ENCODE data around the gene STAT5B.
A peak's percentile ranks its signal among the peaks of the same experiment; 100 is the strongest.

Gene STAT5B

DNA sequence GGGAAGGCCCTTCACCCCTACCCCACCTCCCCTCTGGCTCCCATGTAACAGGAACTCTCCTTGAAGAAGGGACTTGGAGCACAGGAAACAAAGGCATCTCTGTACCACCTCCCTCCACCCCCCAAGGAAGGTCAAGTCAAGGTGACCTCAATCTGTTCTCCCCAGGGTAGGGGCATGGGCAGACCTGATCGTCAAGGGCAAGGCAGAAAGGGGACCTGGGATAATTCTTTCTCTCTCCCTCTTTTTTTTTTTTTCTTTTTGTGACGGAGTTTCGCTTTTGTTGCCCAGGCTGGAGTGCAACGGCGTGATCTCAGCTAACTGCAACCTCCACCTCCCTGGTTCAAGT lies 7.8 kb upstream of the STAT5B start:
- DNase-seq, result no peak

DNA sequence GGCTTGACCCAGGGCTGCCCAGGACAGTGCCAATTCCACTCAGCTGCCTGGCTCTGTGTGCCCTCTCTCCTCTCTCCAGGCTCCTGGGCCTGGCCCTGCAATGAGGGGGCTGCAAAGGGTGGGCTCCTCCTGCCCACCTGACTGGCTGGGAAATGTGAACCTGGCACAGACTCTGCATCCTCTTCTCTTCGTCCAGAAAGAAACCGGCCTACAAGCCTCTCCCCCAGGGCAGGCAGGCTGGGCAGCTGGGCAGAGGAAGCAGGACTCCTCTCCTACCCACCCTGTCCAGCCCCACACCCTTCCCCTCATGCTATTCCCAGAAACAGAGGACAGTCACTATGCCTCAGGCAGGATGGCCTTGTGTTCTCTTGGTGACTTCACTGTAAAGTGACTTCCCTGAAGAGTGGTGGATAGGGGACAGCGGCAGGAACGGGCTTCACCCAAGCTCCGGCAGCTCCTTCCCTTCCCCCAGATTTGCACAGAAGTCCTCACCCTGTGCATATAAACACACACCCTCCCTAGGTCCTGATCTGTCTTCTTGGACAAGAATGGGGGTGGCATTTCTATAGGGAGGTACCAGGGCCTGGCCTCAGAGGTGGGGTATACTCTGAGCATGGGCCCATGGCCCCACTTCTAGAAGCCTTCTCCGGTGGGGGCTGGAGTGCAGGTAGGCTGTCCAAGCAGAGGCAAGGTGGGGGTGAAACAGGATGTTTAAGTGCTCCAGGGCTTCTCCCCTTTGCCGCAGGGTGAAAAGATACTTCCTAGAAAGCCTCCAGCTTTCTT lies 7.2 kb upstream of the STAT5B start:
- no peak for DNase-seq

DNA sequence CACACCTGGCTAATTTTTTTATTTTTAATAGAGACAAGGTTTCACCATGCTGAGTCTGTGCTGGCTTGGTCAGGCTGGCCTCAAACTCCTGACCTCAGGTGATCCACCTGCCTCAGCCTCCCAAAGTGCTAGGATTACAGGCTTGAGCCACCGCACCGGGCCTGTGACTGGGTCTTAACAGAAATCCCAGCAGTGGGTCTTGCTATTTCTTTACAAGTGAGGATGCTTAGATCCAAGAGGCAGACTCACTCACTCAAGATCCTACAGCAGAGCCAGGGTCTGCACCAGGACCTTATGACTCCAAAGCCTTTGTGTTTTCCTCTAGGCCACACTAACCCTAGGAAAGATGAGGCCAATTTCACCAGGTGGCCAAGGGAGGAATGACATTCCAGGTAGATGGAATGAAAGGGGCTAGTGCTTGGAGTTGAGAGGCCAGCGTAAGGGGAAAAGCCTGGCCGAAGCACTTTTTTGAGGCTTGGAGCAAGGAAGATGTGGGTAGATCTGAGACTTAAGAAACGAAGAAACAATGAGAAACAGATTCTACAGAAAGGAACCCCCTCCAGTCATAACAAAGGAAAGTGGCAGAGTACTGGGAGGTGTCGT lies 6.4 kb upstream of the STAT5B start:
- DNase-seq, result no peak

DNA sequence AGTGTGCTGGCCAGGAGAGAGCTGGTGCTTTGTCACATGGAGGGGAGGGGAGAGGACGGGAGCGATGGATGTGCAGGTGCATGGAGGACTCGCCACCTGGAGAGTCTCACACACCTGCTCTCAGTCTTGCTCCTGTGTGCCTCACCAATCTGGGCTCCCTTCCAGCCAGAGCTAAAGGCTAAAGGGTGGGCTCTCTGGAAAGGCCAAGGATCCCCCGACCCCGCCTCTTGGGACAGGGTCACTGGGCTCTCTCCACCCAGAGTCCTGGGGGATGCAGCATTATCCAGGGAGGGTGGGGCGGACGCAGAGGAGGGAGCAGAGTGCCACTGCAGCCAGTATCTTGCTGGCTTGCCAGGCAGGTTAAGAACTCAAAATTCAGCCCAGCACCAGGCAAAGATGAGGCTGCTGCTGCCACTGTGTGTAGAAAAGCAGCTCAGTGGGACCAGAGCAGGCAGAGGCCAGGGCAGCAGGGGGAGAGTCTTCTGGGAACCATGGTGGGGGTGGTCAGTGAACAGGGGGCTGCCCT lies 5.4 kb upstream of the STAT5B start:
- DNase-seq, result no peak

DNA sequence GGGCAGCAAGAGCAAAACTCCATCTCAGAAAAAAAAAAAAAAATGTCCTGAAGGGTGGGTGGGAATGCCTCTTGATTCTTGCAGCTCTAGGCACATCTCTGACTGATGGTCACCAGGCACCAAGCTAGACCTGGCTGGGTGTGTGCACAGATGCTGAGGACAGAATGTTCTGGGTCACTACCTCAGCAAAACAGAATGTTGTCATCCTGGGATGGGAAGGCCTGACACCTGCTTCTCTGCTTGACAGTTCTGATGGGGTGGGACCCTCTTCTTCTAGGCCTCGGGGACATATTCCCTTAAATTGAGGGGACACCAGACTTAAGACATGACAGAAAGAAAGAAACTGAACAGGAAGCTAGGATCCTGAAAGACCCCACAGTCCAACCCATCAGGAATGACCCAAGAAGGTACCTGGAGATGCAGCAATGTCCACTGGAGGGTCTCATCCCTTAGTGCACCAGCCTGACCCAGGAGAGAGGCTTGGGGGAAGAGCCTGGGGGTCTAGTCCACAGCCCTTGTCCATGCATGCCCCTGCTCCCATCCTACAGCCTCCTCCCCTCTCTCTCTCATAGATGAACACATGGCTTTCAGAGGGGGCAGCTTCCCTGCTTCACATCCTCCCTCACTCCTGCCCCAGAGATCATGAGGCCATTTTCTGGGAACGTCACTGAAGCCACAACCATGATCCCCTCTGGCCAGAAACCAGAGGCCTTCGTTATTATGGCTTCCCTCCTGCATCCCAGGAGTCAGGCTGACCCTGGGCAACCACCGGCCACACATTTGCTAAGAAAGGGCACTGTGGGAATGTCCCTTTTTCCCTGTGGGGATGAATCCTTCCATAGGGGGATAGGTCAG lies 3.8 kb upstream of the STAT5B start:
- DNase-seq, result no peak

DNA sequence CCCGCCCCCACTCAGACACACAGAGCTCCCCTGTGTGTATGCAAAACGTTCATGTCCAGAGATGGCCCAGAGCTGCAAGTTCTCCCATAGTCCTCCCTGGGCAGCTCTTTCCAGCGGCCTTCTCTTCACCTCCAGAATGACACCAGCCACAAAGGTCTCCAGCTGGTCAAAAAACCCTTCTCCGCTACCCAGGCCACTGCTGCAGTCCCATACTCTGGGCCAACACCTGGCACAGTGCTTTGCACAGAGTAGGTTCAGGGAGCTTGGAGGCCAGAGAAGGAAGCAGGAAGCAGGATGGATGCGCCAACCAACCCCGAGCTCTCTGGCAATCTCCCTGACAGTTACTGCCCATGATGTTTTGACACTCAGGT lies 1.1 kb upstream of the STAT5B start:
- no peak for DNase-seq

DNA sequence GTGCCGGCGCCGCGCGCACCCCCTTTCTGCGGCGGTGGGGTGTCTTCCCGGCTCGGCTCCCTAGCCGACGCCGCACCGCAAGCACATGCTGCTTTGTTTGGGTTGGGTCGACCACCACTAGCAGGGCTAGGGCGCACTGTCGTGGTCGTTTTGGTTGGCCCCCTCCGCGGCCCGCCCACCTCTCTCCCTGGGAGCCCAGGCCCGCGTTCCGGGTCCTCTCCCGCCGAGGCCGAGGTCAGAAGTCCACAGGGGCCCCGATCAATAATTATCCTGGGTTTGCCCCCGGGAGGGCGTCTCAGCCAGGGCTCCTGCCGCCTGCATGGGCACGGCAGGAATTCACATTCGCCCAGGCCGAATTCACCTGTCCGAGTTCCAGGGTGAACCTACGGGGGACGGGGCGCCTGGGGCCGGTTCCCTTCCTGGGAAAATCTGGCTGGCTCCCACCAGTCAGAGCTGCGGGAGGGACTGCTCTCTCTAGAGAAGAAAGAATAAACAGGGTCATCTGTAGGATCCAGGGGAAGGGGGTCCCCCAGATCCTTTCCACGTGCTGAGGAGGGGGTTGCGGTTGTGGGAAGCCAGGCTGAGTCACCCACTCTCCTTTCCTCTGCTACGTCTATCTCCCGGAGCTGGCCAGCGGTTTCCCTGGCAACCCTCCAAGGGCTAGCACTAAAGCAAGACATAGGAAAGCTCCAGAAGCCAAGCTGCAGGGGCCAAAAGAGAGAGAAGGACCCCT lies 584 bp upstream of the STAT5B start:
- peak; percentile 63 for DNase-seq

DNA sequence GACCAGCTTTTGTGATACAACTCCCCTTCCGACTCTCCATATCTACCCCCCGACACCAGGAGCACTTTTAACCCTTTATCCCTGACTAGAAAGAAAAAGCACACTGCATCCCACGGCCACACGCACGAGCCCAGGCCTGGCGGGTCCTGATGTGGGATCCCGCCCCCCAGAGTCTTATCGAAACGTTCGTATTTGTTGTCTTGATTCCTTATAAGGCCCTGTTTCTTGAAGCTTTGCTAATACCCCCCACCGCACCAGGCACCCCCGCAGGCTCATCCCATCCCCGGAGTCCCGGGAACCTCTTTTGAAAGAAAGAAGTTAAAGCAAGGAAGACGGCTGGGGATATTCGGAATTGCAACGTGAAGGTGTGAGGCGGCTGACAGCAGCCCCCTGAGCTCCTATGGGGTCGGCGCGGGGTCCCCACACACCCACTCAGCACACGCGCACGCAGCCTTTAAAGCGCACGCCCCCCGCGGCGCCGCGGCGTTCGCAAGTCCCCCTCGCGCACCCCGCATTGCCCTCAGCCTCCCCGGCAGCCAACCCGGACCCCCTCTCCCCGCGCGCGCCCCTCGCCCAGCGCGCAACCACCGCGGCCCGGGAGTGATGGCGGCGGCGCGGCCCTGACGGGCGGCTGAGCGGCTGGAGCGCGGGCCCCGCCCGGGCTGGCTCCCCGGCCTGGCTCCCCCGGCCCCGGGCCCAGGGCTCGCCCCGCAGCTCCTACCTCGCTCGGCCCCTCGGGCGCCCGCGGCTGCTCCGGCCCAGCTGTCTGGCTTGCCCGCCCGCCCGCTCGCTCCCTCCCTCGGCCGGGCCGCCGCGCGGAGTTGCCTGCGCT lies 448 bp downstream of the STAT5B start:
- peak; percentile 33 for DNase-seq

DNA sequence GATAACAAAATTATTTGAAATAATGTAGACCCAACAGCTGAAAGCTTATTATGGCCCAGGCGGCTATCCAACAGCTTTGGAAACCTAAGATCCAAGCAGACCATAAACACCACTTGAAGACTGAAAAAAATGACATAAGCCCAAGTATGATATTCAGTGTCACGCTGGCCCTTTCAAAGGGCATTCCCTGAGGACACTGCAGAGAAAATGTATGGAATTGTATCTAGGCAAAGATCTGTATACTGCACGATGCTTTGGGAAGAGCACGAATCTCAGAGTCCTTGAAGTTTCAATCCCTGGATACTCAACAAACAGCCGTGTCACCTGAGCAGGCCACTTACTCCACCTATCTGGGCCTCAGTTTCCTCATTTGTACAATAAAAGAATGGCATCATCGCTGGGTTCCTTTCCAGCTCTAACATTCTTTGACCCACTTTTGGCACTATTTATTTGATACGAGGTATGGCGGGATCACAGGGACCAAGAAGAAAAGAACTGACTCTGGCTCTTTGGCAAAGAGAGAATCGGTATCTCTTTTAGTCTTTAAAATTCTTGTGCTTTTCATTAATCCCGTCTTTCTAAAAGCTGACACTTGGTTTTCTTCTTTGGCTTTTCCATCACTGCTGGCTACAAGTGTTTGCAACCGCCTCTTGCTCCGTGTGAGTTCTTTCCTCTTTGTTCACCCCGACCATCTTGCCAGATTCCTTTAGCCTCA lies 1.2 kb downstream of the STAT5B start:
- no peak for DNase-seq

DNA sequence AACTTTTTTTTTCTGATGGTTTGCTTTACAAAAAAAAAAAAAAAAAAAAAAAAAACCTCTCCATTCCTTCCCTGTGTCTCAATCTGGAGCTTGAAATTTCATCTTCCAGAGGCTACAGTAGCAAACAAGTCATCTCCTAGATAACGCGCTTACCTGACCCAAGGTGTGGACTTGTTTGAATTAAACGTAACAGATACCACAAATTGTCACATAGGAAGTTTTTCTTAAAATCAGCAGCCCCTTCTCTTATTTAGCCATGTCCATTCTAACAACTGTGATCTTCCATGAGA lies 2.0 kb downstream of the STAT5B start:
- no peak for DNase-seq

DNA sequence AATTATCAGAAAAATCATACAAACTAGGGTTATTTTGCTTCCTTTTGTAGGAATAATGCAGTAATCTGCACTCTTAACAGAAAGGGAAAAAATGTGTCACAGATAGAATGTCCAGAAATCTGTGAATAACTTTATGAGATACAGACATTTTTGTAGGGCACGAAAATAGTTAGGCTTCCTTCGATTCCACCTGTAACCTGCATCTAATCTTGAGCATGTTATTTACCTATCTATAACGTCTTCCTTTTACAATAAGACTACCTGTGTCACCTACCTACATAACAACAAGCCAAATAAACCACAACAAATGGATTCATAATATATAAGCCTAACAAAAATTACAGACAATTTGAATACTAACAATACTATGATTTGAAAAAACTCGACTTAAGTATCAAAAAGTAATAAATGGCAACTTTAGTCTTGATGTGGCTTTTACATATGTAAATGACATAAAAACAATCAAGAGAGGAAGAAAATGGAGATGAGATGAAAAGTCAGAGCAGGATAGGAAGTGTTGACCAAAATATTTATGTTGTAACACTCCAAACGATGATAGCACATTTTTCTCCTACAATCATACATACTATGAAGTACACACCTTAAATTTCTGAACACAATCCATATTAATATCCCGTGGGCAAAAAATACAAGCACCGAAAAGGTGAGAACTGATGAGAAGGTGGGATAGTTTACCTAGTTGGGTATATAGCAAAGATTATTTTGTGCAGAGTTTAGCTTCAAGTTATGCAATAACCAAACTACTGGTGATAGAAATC lies 2.5 kb downstream of the STAT5B start:
- DNase-seq, result no peak

DNA sequence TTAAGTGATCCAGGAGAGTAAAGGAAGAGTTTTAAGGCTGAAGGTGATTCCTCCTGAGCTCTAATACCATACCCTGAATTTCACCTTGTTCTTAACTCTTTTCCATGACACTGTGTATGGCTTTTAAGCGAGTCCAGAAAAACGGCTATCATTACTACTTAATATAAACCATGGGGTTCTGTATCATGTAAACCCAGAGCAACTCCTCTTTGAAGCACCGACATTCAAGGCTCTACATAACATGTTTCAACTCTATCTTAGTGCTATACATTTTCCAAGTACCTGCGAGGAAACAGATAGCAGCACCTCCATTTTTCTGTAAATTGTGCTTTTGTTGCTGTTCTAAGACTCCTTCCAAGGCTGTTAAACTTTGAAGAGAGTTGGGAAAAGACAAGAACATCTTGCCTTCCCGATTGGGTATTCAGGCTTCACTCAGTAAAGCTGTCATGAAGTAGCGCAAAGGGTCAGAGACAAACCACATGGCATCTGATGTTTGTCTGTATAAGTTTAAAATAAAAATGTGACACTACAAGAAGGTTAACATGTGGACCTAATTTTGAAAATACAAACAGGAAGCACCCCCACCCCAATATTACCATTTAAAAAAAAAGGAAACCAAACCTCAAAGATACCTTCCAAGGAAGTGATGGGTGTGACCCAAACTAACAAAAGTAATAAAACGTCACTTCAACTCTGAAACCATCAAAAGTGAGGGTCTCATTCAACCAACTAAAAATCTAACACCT lies 3.9 kb downstream of the STAT5B start:
- DNase-seq, result no peak

DNA sequence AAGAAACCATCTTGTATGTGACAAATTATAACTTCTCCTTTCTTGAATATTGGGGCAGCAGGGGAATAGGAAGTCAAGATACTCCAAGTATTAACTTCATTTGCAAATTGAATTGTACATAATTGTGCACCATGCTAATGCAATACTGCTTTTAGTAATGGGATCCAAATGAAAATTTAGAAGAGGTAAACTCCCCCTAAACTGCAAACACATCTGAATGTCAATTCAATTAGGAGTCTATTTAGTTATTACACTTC lies 4.5 kb downstream of the STAT5B start:
- no peak for DNase-seq

DNA sequence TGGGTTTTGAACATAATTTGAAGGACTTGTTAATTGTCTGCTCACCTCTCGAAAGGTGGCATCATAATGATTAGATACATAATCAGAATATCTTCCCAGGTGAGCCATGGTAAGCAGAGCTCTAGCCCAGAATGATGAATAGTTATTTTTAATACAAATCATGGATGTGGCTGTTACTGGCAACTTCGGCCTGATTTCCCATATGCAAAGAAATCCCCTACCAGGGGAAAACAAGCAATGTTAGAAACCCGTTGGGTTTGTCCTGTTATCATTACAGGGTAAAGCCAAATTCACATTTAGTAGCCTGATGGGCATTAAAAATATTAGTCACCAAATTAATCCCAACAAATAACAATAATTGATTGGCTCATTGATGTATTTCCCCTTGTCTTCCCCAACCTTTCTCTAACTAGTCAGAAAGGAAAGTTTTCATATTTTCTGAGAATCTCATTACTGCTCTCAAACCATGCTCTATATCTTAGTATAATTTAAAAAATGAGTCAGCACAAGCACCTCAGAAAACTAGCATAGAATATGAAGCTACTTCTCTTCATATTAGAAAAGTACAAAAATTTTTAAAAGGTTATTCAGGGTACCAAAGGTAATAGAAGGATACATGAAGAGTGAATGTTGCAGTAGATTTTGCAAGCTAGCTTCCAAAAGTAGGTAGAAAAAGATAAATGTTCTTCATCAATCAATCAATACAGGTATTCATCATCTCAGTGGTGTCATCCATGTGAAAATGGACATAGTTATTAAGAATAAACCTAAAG lies 5.0 kb downstream of the STAT5B start:
- DNase-seq, result no peak

DNA sequence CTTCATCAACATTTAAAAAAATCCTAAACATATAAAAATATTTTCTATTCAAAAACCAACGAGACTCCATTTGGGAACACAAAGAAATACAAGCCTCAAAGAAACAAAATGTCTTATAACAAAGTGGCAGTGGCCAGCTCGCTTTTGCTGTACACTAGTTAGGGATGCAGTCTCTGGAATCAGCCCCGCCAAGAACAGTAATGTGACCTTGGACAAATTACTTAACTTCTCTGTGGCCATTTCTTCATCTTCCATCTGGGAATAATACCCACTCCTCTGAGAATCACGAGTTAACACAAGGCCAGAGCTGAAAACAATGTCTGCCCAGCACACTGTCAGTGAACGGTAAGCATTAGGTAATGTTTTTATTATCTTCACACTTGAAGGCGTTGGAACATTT lies 5.6 kb downstream of the STAT5B start:
- no peak for DNase-seq

DNA sequence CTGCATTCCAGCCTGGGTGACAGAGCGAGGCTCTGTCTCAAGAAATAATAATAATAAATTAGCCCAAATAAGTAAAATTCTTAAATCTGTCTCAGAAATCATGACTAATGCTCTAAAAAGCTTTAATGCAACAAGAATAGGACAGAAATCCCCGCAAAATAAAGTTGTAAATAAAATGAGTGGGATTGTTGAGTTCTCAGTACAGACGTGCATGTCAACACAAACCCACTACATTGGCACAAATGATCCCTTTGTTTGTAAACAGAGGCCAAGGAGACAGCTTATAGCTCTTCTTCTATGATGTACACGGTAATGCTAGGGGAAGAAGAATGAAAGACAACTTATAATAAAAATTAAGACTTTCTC lies 6.0 kb downstream of the STAT5B start:
- DNase-seq, result no peak

DNA sequence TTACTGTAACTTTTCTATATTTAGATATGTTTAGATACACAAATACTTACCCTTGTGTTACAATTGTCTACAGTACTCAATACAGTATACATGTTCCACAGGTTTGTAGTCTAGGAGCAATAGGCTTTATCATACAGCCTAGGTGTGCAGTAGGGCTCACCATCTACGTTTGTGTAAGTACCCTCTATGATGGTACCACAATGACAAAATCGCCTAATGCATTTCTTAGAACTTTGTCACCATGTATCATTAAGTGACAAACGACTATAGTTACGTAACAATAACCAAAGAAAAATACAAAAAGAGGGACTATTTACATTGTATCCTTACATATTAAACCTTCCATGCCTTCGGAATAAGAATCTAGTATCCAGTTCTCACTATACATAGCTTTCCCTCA lies 8.0 kb downstream of the STAT5B start:
- no peak for DNase-seq

DNA sequence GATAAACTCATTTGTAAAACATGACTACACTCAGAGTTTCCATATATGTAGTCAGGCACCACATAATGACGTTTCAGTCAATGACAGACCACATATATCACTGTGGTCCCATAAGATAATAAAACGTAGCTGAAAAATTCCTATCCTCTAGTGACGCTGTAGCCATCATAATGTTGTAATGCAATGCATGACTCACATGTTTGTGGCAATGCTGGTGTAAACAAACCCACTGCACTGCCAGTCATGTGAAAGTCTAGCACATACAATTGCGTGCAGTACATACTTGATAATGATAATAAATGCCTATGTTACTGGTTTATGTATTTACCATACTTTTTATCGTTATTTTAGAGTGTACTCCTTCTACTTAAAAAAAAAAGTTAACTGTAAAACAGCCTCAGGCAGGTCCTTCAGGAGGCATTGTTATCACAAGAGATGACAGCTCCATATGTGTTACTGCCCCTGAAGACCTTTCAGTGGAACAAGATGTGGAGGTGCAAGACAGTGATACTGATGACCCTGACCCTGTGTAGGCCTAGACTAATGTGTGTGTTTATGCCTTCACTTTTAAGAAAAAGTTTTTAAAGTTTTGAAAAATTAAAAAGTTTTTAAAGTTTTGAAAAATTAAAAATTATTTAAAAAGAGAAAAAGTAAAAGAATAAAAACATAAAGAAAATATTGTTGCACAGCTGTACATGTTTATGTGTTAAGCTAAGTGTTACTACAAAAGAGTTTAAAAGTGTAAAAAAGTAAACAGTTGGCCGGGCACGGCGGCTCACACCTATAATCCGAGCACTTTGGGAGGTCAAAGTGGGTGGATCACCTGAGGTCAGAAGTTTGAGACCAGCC lies 9.0 kb downstream of the STAT5B start:
- DNase-seq, result peak; percentile 70

DNA sequence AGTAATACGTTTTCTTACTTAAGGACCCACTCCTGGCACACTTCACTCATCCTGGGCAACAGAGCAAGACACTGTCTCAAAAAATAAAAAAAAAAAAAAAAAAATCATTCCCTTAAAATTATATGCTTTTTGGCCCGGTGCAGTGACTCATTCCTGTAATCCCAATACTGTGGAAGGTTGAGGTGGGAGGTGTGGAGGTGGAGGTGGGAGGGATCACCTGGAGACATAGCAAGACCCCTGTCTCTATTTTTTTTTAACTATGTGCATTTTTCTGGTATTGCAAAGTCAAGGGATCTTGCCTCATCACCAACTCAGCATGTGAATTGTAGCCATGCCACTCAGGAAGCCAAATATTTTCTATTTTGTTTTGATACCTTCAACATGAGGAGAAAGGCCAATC lies 9.7 kb downstream of the STAT5B start:
- no peak for DNase-seq
